Stomach (tissue), 4 donors: ENCODE results near the gene PIP4K2A.

Experiments used
- CTCF ChIP-seq, 7 experiments: fragments of 450-650 bp in 4 of 7; fragments of 200-600 bp in 3 of 7; sonication (generic) in 3 of 7; IDR thresholded peaks; one replicate each; pipeline ENCODE4 v1.5.1; 2016 to 2019; ENCODE audit warnings: antibody characterized with exemption in 7 of 7, control low read depth in 2 of 7, mild to moderate bottlenecking in 1 of 7
- POLR2AphosphoS5 ChIP-seq, 3 donors: sonication (generic); formaldehyde crosslinking; IDR thresholded peaks; one replicate each; pipeline ENCODE4 v1.6.1; 2016; ENCODE audit warnings: antibody characterized with exemption in 3 of 3

DNA sequence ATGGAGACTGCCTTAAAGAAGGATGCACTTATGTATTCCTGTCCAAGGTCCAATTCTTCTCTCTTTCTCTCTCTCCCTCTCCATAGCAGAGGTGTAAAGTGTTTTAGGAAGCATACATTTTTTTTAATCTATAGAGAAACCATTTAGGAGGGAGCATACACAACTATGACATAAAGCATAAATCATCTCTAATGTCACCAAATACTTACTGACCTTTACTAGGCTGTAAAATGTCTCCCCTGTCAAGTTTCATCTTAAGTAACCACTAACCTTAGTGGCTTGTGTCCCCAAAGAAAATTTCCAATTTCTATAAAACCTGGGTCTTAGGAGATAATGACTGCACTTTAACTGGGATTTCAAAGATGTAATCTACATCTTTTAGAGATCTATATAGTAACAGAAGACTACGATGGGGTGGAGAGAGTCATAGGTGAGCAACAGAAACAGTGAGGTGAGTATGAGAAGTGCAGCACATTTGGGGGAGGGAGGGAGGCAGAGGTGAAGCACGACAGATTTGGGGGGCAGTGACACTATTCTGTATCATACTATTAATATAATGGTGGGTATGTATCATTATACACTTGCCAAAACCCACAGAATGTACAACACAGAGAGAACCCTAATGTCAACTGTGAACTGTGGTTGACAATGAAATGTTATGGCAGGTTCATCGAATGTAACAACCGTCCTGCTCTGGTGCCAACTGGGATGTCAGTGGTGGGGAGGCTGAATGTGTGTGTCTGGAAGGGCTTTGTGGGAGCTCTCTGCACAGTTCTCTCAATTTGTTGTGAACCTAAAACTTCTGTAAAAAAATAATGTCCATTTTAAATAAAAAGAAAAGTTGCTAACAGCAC lies 79.5 kb downstream of the PIP4K2A start:
- TF ChIP-seq POLR2AphosphoS5 (IDR thresholded peaks at IDR 0.05) (no peak), CTCF (IDR thresholded peaks at IDR 0.05) (no peak)
